GM18868 (cell line): ENCODE data around the gene KCNA5.

Experiments used
- ATAC-seq: cut with Tn5 transposase; IDR thresholded peaks from one replicate; pipeline ENCODE4 v1.9.1; 2021; ENCODE audit warnings: mild to moderate bottlenecking, moderate library complexity; ENCODE audit not compliant: unreplicated experiment

The KCNA5 gene

DNA sequence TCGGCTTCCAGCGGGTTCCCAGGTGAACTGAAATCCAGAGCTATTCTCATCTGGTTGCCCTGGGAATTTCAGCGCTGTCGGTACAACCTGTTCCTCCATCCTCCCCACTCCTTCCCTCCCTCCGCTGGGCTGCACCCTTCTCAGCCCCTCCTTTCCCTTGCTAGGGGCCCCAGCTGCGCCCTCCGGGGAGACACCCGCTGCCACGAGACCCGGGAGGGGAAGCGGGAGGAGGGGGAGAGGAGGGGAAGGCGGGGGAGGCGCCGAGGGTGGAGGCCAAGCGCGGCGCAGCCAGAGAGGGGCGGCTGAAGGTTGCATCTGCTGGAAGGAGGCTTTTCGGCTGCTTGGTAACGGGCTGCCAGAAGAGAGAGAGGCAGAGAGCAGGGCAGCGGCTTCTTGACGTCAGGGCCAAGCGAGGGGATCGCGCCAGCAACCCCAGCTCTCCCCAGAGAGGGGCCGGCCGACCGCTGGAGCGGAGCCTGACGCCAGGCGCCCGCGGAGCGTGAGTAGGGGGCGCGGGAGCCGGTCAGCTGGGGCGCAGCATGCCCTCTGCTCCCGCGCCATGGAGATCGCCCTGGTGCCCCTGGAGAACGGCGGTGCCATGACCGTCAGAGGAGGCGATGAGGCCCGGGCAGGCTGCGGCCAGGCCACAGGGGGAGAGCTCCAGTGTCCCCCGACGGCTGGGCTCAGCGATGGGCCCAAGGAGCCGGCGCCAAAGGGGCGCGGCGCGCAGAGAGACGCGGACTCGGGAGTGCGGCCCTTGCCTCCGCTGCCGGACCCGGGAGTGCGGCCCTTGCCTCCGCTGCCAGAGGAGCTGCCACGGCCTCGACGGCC, at the start of gene KCNA5:
KCNA5 (plus strand) TSS at position 291 of the 831 bp plus-strand sequence; CDS start at position 560, 269 bp downstream.
- ATAC-seq = no peak

DNA sequence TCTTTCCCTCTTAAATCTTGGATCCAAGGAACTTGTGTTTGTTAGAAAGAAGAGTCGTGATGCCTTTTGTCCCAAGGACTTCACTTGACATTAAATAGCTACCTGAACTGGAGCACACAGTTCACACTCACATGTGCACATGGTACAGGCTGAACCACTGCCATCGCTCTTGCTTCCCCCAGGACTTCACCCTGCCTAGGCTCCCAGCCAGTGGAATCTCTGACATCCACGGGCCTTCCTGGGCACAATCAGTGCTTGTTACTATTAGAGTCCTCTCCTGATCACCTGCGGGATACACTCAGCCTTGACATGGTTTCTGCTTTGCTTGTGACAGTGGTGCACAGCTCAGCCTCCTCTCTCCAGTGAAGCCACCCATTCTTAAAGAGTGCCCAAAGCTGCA, 49.1 kb upstream of the KCNA5 start:
- ATAC-seq = no peak

- ATAC-seq = no peak
Measured at GRCh38 chr12:4996714-4997113, 47.0 kb upstream of the KCNA5 start.

DNA sequence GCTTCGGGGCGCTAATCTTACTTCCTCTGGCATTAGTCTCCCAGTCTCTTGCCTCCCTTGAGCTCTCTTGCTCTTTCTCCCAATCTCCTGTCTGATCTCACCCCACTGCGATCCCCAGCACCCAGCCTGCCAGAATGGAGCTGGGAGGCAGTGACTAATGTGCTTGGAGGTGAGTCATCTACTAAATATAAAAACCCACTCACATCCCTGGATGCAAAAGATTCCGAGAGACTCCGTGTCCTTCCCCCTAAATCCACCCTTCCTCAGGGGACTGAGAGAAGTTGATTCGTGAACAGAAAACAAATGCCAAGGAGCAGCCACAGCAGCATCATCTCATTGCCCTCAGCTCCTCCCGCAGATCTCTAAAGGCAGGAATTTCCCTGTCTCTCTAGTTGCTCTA, 45.7 kb upstream of the KCNA5 start:
- no peak for ATAC-seq

GRCh38 chr12:5000204-5000603, 43.5 kb upstream of the KCNA5 start:
- no peak for ATAC-seq

DNA sequence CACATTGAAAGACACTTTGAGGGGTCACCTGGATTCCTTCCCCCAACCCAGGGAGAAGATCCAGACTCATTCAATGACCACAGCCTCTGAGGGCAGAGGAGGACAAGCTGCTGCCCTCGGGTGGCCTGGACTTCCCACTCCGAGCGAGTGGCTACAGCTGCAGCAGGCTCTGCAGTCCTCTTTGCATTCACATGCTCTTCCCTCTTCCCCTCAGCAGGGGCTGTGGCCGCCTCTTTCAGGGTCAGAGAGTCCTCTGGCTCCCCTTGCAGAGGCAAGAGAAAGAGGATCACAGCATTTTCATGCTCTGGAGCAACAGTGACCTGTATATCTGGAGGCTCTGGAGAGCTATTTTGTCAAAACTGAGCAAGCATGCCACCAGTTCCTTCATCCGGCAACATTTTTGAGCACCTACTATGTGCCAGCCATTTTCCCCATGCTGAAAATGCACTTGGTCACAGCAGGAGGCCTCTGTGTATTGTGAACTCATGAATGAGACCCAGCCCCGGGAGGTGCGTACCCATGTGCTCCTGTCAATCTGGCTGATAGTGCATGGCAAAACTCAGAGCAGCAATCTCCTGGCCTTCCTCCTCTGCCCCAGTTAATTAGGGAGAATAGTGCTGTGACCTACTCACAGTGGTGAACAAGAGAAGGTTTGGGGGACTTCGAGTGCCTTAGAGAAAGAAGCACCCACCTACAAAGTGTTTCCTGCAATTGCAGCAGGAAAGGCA, 42.9 kb upstream of the KCNA5 start:
- no peak for ATAC-seq

GRCh38 chr12:5003025-5003666, 40.5 kb upstream of the KCNA5 start:
- no peak for ATAC-seq

- no peak for ATAC-seq
Measured at GRCh38 chr12:5008661-5009060, 35.0 kb upstream of the KCNA5 start.

DNA sequence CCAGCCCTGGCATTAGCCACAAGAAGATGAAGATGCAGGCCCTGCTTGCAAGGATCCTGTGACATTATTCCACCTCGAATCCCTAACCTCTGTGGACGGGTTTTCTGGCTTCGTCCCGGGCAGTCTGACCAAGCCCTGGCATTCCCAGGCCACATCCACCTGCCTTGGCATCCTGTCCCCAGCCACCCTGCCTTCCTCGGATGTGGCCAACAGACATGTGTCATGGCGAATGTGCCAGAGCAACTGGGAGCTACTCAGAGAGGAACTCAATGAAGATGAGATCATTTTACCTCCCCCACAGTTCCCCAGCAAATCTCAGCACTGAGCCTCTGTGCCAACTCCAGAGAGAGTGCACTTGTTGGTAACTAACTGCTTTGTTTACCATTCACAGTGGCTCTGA, 33.5 kb upstream of the KCNA5 start:
- no peak for ATAC-seq

GRCh38 chr12:5012337-5012736, 31.3 kb upstream of the KCNA5 start:
- no peak for ATAC-seq

DNA sequence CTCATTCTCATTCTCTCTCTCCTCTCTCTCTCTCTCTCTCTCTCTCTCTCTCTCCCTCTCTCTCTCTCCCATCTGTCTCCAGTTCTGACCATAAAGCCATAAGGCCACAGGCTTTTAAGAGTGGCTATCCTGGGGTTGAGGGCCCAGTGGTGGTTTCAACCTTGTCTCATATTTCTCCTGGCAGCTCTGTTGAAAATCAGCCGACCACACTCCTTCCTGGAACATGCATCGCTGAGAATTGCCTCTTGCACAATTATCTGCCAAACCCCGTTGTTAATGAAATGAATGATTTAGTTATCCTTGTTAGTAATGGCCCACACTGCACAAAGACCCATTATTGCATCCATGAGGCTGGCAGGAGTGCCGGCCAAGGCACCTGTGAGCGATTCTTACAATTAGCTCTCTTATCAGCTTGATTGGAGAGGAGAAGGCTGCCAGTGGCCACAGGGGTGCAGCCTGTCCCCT, 30.4 kb upstream of the KCNA5 start:
- no peak for ATAC-seq

DNA sequence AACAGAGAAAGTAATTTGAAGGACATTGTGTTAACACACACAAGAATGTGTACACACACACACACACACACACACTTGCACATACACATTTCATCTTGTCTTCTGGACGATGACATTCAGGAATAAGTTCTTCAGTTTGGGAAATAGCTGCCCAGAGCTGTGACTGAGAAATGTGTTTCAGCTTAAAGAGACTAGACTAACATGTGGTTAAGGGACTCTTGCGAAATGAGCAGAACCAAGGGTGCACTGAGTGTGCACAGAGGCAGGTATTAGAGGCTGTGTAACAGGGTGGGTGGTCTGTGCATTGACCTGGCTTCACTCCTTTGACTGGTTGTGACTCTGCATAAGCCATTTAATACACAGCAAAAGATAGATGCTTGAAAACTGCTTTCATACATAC, 29.4 kb upstream of the KCNA5 start:
- ATAC-seq = no peak

DNA sequence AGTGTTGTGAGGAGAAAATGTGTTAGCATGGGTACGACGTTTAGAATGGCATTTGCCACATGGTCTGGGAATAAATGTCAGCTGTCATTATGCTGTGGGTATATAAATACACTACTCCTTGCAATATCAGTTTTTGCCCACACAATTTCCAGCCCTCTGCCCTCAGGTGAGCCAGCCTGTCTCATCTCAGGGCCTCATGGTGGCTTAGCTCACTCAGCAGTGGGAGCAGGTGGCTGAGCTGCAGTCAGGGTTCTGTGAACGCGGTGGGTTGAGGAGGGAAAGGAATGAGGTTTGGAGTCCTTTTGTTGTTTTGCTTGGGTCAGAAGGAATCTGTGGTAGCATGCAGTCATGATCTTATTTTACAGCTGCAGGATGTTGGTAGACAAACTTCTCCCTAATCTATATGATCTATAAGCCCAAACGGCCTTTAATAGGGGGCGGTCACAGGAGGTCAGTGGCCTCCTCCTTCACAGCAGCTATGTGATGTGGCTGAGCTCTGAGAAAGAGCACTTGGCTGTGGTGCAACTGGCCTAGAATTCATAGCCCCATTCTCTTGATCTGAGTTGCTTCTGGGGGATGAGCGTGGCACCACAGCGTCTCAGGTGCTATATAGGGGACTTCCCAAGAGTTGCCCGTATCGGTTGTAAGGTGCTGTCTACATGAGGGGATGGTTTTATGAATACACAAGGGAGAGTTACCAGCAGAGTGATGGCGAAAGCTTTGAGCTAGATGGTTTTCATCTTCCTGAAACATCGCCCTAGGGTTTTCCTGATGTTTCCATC, 27.8 kb upstream of the KCNA5 start:
- no peak for ATAC-seq

DNA sequence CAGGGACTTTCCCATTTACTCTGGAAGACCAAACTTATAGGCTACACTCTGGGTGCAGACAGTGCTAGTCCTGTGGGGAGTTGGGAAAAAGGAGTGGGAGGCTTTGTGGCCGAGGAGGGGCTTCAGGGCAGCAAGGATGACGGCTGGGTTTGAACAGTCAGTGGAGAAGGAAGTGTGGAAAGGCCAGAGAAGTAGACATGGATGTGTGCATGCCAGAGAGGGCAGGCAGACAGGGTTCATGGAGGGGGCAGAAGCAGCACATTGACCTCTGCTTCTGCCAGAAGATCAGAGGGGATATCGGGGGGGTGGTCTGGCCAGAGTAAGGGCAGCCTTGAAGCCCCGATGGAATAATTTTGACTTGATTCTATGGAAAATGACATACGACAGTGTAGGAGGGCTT, 27.2 kb upstream of the KCNA5 start:
- ATAC-seq = no peak

GRCh38 chr12:5017638-5018348, 25.9 kb upstream of the KCNA5 start:
- no peak for ATAC-seq

DNA sequence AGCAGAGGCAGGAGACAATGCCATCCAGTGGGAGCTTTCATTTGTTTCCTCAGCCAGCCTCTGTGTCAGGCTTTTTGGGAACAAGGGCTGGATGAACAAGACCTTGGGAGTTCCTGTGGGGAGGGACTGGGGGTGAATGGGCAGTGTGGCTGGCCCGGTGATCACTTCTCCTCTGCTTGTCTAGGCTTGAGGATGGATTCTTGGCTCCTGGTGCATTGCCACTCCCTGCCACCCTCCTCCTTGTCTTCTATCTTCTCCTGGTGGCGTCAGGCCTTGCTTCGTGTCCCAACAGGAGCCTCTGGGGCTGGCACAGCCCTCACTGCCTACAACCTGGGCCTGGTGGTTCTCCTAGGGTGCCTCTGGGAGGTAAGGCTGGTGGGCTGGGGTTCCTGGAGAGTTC, 25.0 kb upstream of the KCNA5 start:
- no peak for ATAC-seq

- ATAC-seq = no peak
Measured at GRCh38 chr12:5022025-5022424, 21.7 kb upstream of the KCNA5 start.

DNA sequence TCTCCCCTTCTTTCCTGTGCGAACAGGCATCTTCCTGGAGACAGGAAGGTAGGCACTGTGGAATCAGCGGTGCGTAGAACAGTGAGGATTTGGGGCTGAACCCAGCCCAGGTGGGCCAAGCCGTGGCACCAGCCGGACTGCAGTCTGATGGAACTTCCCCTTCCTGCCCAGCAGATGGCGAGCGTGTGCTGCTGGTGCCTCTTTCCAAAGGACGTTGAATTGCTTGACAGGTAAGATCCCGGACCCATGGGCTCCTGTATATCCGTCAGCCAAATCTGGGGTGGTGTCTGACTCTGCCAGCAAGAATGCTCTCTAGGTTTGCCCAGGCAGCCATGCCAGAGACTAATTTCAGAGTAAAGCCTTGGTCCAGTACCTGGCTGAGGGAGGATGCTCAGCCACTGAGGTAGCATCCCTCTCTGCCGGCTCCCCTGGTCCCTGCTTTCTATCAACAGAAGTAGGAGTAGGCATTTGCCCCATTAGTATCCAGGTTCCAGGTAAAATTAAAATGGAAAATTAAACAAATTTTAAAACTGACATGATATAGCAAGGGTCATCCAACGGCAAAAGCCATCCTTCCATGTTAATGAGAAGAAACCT, 21.1 kb upstream of the KCNA5 start:
- no peak for ATAC-seq

DNA sequence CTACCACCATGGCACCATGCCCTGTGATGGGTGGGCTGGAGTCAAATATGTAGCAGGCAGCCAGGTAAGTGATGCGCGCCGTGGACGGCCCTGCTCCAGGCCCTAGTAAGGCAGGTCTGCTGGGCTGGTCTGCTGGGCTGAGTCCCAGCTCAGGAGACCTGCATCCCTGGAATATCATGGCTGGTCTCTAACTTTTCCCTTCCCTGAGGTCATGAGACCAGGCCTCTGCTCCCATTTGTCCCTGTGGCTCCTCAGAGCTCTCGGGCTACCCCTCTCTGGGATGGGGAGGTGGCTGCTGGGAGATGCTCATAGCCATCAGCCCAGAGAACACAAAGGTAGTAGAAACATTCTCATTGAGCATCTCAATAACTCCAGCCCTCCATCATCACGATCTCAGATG, 19.8 kb upstream of the KCNA5 start:
- ATAC-seq = no peak

DNA sequence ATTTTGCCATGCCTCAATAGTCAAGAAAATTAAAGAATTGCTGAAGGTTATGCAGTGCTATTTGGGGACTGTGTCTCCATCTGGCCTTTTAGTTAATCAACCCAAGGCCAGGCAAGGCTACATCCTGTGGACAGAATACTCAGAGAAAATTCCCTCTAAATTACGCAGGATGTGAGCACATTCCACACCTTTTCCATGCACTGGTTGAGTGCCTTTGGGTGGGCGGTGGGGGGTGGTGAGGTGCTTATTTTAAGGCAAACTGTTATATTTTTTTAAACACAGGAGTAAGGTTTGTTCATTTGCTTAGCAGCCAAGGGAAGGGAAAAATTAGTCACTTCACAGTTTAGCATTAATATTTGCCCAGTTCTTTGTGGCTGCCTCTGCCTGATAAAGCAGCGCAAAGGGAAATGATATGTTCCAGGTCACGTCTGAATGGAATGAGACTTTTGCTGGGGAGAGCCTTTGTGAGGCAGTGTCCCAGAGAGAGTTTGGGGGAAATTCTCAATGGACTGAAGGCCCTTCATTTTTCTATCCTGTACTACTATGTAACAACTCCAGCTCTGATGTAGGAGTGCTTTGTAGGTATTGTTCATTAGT, 17.2 kb upstream of the KCNA5 start:
- no peak for ATAC-seq
